Suprapubic skin (tissue), 4 donors: ENCODE measurements around the gene HES2. TPM values are rescaled to one million over a fixed set of nuclear protein-coding genes. Genes with fewer than 3 reads are reported as not detected.
A peak's percentile ranks its signal among the peaks of the same experiment; 100 is the strongest.

Experiments used
- DNase-seq, 2 donors: peaks; one replicate each; pipeline ENCODE4 v3.0.0-alpha.2; 2019; ENCODE audit warnings: low spot score in 2 of 2
- H3K27ac ChIP-seq: fragments of 200-600 bp; sonication (generic); one replicate; pipeline ENCODE4 v1.5.1; 2019
- H3K27me3 ChIP-seq: fragments of 200-600 bp; sonication (generic); one replicate; pipeline ENCODE4 v1.5.1; 2019
- H3K36me3 ChIP-seq: fragments of 200-600 bp; sonication (generic); one replicate; pipeline ENCODE4 v1.5.1; 2019
- H3K4me1 ChIP-seq: fragments of 200-600 bp; sonication (generic); one replicate; pipeline ENCODE4 v1.5.1; 2019
- H3K4me3 ChIP-seq: fragments of 200-600 bp; sonication (generic); one replicate; pipeline ENCODE4 v1.5.1; 2019; ENCODE audit warnings: mild to moderate bottlenecking
- H3K9me3 ChIP-seq: fragments of 200-600 bp; sonication (generic); one replicate; pipeline ENCODE4 v1.5.1; 2019
- EP300 ChIP-seq: sonication (generic); formaldehyde crosslinking; IDR thresholded peaks from one replicate; pipeline ENCODE4 v1.6.1; 2017; ENCODE audit warnings: antibody characterized with exemption
- POLR2A ChIP-seq, 2 donors: fragments of 450-650 bp; IDR thresholded peaks; one replicate each; pipeline ENCODE4 v1.6.1; 2017; ENCODE audit warnings: antibody characterized with exemption in 2 of 2, mild to moderate bottlenecking in 2 of 2, moderate library complexity in 2 of 2
- POLR2AphosphoS5 ChIP-seq, 3 donors: sonication (generic); formaldehyde crosslinking; IDR thresholded peaks; one replicate each; pipeline ENCODE4 v1.6.1; 2017; ENCODE audit warnings: antibody characterized with exemption in 3 of 3
- WGBS: methylation state at CpG from one replicate; pipeline ENCODE4 v1.1.5; 2018; 5-methylcytosine and 5-hydroxymethylcytosine counted together
- total RNA-seq, 4 donors: library from RNA; depleted of rRNA; stranded (reverse); fragments of >200 nt; gene quantifications; one replicate each; pipeline ENCODE4 v1.1.0, GENCODE V29; 2016
- TF ChIP-seq, protein P1 (sequence below), 2 donors: fragments of 200-600 bp in 1 of 2; fragments of 450-650 bp in 1 of 2; sonication (generic) in 1 of 2; IDR thresholded peaks; one replicate each; pipeline ENCODE4 v1.5.1; 2016 to 2019; ENCODE audit warnings: antibody characterized with exemption in 2 of 2, mild to moderate bottlenecking in 1 of 2, moderate library complexity in 1 of 2

The HES2 gene
- total RNA-seq, 4 donors from 2014 or later: 18.2 to 36.4 (median 24.9) TPM

DNA sequence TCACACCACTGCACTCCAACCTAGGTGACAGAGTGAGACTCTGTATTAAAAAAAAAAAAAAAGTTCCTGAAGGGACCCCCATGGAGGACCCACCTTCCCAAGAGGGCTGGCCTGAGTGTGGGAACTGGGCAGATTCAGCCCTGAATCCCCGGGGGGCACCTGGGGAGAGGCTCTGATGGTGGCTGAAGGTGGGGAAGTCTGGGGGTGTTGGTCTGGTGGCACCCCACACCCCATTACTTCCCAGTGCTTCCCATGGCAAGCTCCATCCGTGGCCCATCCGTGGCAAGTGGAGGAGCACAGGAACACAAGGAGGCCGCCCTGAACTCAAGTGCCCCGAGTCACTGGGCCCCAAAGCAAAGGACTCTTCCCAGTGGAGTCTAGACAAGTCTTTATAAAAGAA lies 47.0 kb upstream of the HES2 start:
- Histone ChIP-seq H3K4me1 (peaks cover 7% of the 10 kb centered on the region), H3K4me3 (no peak overlapping the region), H3K27me3 (peaks cover 11% of the 10 kb centered on the region), H3K36me3 (peaks cover 59% of the 10 kb centered on the region), H3K9me3 (no peaks in the 10 kb centered on the region), H3K27ac (no peak overlapping the region)
- DNase-seq: no peak
- 100% methylated on average over 1 of the region's 5 CpGs for WGBS
- TF ChIP-seq, protein P1, sequence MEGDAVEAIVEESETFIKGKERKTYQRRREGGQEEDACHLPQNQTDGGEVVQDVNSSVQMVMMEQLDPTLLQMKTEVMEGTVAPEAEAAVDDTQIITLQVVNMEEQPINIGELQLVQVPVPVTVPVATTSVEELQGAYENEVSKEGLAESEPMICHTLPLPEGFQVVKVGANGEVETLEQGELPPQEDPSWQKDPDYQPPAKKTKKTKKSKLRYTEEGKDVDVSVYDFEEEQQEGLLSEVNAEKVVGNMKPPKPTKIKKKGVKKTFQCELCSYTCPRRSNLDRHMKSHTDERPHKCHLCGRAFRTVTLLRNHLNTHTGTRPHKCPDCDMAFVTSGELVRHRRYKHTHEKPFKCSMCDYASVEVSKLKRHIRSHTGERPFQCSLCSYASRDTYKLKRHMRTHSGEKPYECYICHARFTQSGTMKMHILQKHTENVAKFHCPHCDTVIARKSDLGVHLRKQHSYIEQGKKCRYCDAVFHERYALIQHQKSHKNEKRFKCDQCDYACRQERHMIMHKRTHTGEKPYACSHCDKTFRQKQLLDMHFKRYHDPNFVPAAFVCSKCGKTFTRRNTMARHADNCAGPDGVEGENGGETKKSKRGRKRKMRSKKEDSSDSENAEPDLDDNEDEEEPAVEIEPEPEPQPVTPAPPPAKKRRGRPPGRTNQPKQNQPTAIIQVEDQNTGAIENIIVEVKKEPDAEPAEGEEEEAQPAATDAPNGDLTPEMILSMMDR (IDR thresholded peaks at IDR 0.05): no peak
- no peak for TF ChIP-seq POLR2AphosphoS5 (IDR thresholded peaks at IDR 0.05)
- no peak for TF ChIP-seq POLR2A (IDR thresholded peaks at IDR 0.05)
- TF ChIP-seq EP300: no peak

DNA sequence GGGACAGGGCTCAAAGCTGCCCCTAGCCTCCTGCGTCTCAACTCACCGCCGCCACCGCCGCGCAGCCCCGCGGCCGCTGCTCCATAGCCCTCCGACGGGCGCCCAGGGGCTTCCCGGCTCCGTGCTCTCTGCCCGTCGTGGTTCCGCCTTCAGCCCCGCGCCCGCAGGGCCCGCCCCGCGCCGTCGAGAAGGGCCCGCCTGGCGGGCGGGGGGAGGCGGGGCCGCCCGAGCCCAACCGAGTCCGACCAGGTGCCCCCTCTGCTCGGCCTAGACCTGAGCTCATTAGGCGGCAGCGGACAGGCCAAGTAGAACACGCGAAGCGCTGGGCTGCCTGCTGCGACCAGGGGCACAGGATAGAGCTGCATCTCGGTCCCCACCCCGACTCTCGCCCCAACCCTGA lies 46.3 kb upstream of the HES2 start, which contains the start of gene TNFRSF25:
Gene TNFRSF25 (minus strand): TSS at position 151 of the 400 bp plus-strand sequence. CDS start 66 bp downstream, at position 85.
- peaks cover 6% of the 10 kb centered on the region for H3K4me1 ChIP-seq
- TF ChIP-seq EP300: no peak
- no peak for TF ChIP-seq POLR2A (IDR thresholded peaks at IDR 0.05)
- no peak for TF ChIP-seq POLR2AphosphoS5 (IDR thresholded peaks at IDR 0.05)
- TF ChIP-seq, protein P1 (IDR thresholded peaks at IDR 0.05): no peak
- H3K27ac ChIP-seq: no peak within 1 kb of the TSS
- H3K36me3 ChIP-seq: peaks cover 61% of the 10 kb centered on the region
- WGBS: 66% methylated on average over 17 of the region's 43 CpGs
- peaks cover 14% of the 10 kb centered on the region for H3K27me3 ChIP-seq
- peak within 1 kb of the TSS; percentile 21 for H3K4me3 ChIP-seq
- DNase-seq: no peak
- no peaks in the 10 kb centered on the region for H3K9me3 ChIP-seq

DNA sequence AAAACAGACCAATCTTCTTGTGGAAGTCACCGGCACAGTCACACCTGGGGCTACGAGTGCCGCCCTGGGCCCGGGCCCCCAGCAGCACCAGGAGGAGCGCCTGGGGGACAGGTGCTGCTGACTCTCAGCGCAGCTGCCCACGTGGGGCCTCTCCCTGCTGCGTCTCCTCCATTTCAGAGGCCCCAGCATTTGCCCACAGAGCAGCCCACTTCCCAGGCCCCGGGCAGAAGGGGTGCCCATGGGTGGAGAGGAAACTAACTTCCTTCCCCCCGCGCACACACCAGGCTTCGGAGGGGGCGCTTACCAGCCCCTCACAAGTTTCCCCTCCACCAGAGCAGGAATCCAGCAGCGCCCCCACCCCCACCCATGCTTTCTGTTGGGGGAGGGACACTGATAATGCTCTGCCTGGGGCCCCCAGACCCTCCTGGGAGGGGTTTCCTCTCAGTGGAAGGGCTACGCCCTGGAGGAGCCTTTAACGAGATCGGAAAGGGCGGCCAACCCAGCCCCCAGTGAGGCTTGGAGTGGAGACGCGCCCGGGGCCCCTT lies 45.8 kb upstream of the HES2 start:
- Histone ChIP-seq H3K9me3 (no peaks in the 10 kb centered on the region), H3K4me1 (peaks cover 7% of the 10 kb centered on the region), H3K27ac (no peak overlapping the region), H3K4me3 (peak overlapping the region; percentile 21), H3K36me3 (peaks cover 56% of the 10 kb centered on the region), H3K27me3 (peaks cover 14% of the 10 kb centered on the region)
- TF ChIP-seq POLR2A (IDR thresholded peaks at IDR 0.05) (no peak), EP300 (no peak)
- TF ChIP-seq, protein P1 (IDR thresholded peaks at IDR 0.05): no peak
- 73% methylated on average over 14 of the region's 21 CpGs for WGBS
- no peak for DNase-seq

DNA sequence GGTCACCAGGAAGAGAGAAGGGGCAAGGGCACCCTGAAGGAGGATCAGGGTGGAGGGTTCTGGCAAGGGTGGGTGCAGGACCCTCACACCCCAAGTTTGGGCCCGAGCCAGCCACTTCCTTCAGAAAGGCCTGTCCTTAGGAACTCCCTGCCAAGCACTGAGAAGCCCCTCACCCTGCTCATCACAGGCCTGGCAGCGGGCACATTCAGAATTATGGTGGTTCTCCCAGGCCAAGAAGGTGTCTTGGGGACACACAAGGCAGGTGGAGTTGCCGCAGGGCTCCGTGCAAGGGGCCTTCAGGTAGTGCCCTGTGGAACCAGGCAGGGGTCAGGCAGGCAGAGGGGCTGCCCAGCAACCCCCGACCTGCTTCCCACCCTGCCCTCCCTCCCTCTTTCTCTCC lies 45.2 kb upstream of the HES2 start:
- Histone ChIP-seq H3K9me3 (no peaks in the 10 kb centered on the region), H3K4me3 (peak overlapping the region; percentile 21), H3K27me3 (peaks cover 14% of the 10 kb centered on the region), H3K27ac (no peak overlapping the region), H3K4me1 (peaks cover 9% of the 10 kb centered on the region), H3K36me3 (peaks cover 50% of the 10 kb centered on the region)
- DNase-seq: no peak
- 81% methylated on average over 5 of the region's 5 CpGs for WGBS
- TF ChIP-seq POLR2A (IDR thresholded peaks at IDR 0.05): no peak
- TF ChIP-seq EP300: no peak
- TF ChIP-seq, protein P1 (IDR thresholded peaks at IDR 0.05): no peak

DNA sequence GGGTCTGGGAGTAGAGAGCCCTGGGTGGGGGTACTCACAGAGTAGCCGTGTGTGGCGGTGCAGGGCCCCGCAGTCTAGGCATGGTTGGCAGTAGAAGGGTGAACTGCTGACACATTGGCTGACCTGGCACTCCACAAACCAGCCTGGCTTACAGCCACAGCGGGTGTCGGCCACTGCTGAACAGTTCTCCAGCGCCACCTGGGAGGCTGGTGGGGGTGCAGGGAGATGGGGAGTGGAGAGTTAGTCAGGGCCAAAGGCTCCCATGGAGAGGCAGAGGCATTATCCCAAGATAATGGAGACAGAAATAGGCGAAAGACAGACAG lies 44.8 kb upstream of the HES2 start:
- no peak overlapping the region for H3K4me3 ChIP-seq
- H3K36me3 ChIP-seq: peaks cover 47% of the 10 kb centered on the region
- peaks cover 14% of the 10 kb centered on the region for H3K27me3 ChIP-seq

More for the DNA sequence above, 44.8 kb upstream of the HES2 start:
- Histone ChIP-seq H3K4me1 (peaks cover 12% of the 10 kb centered on the region), H3K27ac (no peak overlapping the region), H3K9me3 (no peaks in the 10 kb centered on the region)
- WGBS: 77% methylated on average over 7 of the region's 7 CpGs
- TF ChIP-seq EP300 (no peak), POLR2A (IDR thresholded peaks at IDR 0.05) (no peak), POLR2AphosphoS5 (IDR thresholded peaks at IDR 0.05) (no peak)
- TF ChIP-seq, protein P1 (IDR thresholded peaks at IDR 0.05): no peak
- DNase-seq: no peak
